IPS DF 4.7 (cell line): ENCODE results near the gene MELK.

ENCODE experiments used
- DNase-seq: peaks from one replicate; pipeline ENCODE4 v3.0.0-alpha.2; 2013; ENCODE audit warnings: low spot score; ENCODE audit errors: extremely low read depth

MELK gene

GRCh38 chr9:36584620-36585460 lies 12.1 kb downstream of the MELK start:
- no peak for DNase-seq

- no peak for DNase-seq
These were observed 17.5 kb downstream of the MELK start for GRCh38 chr9:36590231-36590630.

- DNase-seq: no peak
These were observed 20.3 kb downstream of the MELK start for GRCh38 chr9:36592801-36593583.

GRCh38 chr9:36594213-36594612 lies 21.5 kb downstream of the MELK start:
- DNase-seq: no peak

GRCh38 chr9:36597412-36598178 lies 24.9 kb downstream of the MELK start:
- peak; percentile 14 for DNase-seq

- DNase-seq: no peak
These were observed 25.6 kb downstream of the MELK start for GRCh38 chr9:36598273-36598672.

- no peak for DNase-seq
These were observed 30.3 kb downstream of the MELK start for GRCh38 chr9:36603006-36603405.

GRCh38 chr9:36609306-36609705 lies 36.6 kb downstream of the MELK start:
- DNase-seq: no peak

GRCh38 chr9:36622121-36622520 lies 49.4 kb downstream of the MELK start:
- DNase-seq: no peak

- no peak for DNase-seq
These were observed 50.6 kb downstream of the MELK start for GRCh38 chr9:36623280-36623679.

- no peak for DNase-seq
These were observed 52.4 kb downstream of the MELK start for GRCh38 chr9:36625006-36625615.

GRCh38 chr9:36632892-36633291 lies 60.2 kb downstream of the MELK start:
- DNase-seq: no peak

- DNase-seq: no peak
These were observed 65.0 kb downstream of the MELK start for GRCh38 chr9:36637491-36638270.

- DNase-seq: no peak
These were observed 68.2 kb downstream of the MELK start for GRCh38 chr9:36640771-36641381.

GRCh38 chr9:36642817-36643216 lies 70.1 kb downstream of the MELK start:
- DNase-seq: no peak

GRCh38 chr9:36656842-36657241 lies 84.1 kb downstream of the MELK start:
- DNase-seq: no peak

GRCh38 chr9:36659500-36659899 lies 86.8 kb downstream of the MELK start:
- DNase-seq: no peak

GRCh38 chr9:36664806-36665205 lies 92.1 kb downstream of the MELK start:
- no peak for DNase-seq

- DNase-seq: no peak
These were observed 92.7 kb downstream of the MELK start for GRCh38 chr9:36665387-36665786.

GRCh38 chr9:36665921-36666431 lies 93.3 kb downstream of the MELK start:
- DNase-seq: no peak
